Hepatocyte (in vitro differentiated cells): ENCODE results near the gene DUSP11.

Source experiments
- EZH2 ChIP-seq: fragments of 200-600 bp; sonication (generic); IDR thresholded peaks from 2 replicates; pipeline ENCODE4 v1.6.1; 2016; ENCODE audit warnings: antibody characterized with exemption, mild to moderate bottlenecking, borderline replicate concordance
- EZH2phosphoT487 ChIP-seq: fragments of 200-600 bp; sonication (generic); IDR thresholded peaks from one replicate; pipeline ENCODE4 v1.6.1; 2018; ENCODE audit warnings: antibody characterized with exemption, mild to moderate bottlenecking, low read depth, moderate library complexity; ENCODE audit not compliant: unreplicated experiment, severe bottlenecking
- TF ChIP-seq, protein P1 (sequence below): fragments of 200-600 bp; sonication (generic); IDR thresholded peaks from 2 replicates; pipeline ENCODE4 v1.5.1; 2016; ENCODE audit warnings: antibody characterized with exemption, mild to moderate bottlenecking; ENCODE audit not compliant: poor library complexity

DNA sequence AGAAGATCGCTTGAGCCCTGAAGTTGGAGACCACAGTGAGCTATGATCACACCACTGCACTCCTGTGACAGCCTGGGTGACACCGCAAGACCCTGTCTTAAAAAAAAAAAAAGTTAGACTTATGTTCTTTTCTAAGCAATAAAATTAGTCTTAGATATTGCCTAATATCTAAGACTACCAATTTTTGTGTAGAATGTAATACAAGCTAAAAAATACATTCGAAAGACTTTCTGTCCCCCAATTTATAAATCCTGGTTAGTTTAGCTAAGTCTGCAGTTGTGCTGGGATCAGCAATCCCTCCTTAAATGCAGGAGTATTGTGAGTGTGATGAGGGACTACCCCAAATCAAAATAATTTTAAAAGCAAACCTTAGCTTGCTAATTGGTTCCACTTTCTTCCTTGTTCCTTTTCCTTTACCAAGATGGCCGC lies 48.5 kb upstream of the DUSP11 start:
- TF ChIP-seq, protein P1, sequence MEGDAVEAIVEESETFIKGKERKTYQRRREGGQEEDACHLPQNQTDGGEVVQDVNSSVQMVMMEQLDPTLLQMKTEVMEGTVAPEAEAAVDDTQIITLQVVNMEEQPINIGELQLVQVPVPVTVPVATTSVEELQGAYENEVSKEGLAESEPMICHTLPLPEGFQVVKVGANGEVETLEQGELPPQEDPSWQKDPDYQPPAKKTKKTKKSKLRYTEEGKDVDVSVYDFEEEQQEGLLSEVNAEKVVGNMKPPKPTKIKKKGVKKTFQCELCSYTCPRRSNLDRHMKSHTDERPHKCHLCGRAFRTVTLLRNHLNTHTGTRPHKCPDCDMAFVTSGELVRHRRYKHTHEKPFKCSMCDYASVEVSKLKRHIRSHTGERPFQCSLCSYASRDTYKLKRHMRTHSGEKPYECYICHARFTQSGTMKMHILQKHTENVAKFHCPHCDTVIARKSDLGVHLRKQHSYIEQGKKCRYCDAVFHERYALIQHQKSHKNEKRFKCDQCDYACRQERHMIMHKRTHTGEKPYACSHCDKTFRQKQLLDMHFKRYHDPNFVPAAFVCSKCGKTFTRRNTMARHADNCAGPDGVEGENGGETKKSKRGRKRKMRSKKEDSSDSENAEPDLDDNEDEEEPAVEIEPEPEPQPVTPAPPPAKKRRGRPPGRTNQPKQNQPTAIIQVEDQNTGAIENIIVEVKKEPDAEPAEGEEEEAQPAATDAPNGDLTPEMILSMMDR, result no peak
- no peak for TF ChIP-seq EZH2
- TF ChIP-seq EZH2phosphoT487, result no peak
